ENCODE data around the gene POLR3F. TPM values are rescaled to one million over a fixed set of nuclear protein-coding genes. Genes with fewer than 3 reads are reported as not detected.

Gene POLR3F, protein sequence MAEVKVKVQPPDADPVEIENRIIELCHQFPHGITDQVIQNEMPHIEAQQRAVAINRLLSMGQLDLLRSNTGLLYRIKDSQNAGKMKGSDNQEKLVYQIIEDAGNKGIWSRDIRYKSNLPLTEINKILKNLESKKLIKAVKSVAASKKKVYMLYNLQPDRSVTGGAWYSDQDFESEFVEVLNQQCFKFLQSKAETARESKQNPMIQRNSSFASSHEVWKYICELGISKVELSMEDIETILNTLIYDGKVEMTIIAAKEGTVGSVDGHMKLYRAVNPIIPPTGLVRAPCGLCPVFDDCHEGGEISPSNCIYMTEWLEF
- 1 to 10 TPM; 2.6 to 4.9 TPM for total RNA-seq

DNA sequence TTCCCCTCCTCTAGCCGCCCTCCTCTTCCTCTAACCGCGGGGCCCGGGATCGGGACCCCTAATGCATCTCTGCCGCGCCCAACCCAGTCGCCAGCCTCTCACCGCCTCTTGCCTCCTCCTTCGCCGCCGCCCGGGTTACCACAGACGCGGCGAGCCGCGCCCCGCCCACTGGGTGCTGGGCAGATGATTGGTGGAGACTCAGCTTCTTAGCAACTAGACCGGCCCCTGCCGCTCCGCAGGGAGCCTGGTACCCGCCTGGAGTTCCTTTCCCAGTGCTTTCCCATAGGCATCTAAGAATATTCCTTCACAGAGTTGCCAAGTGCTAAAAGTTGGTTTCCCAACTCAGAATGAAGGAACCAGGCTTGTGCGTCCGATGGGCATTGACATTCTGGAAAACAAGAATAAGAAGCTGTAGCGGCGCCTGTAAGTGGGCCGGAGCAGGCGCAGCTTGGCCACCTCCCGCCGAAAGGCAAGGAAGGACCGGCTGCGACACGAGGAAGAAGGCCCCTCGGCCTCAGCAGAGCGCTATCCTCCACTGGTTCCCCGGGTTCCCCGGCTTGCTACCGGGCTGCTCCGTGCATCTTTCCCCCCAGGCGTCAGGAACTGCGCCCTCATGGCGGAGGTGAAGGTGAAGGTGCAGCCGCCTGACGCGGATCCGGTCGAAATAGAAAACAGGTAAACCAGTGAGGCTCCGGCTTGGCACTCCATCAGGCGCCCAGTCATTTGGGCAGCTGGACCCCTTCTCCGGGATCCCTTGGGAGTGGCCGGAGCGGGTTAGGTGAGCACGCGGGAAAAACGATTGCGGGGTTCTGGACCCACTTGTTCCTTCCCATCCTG is at the start of gene POLR3F, which contains the start of gene DZANK1:
Gene POLR3F, plus strand, starts transcription at position 497 of the 837 bp plus-strand sequence. Its CDS starts 117 bp downstream, at position 614.
Gene DZANK1, minus strand, starts transcription at position 137 of the 837 bp plus-strand sequence. CDS start 1,672 bp downstream, outside the sequence.
- Histone ChIP-seq H3K4me1 (peaks cover 17% of the 10 kb centered on the region), H3K27me3 (no peaks in the 10 kb centered on the region), H3K9me3 (no peaks in the 10 kb centered on the region), H3K27ac (peak within 1 kb of the TSS; percentile 81 to 95 (median 90)), H3K4me3 (peak within 1 kb of the TSS; percentile 51 to 91), H3K36me3 (replicated peaks in 1 of 2; ENCODE audit: insufficient read depth in 1 of 2, low read depth in 2 of 2) (no peaks in the 10 kb centered on the region)
- TF ChIP-seq POLR2A (IDR thresholded peaks at IDR 0.05), result peak; percentile 8 to 76 (median 65)
- TF ChIP-seq, protein P1, sequence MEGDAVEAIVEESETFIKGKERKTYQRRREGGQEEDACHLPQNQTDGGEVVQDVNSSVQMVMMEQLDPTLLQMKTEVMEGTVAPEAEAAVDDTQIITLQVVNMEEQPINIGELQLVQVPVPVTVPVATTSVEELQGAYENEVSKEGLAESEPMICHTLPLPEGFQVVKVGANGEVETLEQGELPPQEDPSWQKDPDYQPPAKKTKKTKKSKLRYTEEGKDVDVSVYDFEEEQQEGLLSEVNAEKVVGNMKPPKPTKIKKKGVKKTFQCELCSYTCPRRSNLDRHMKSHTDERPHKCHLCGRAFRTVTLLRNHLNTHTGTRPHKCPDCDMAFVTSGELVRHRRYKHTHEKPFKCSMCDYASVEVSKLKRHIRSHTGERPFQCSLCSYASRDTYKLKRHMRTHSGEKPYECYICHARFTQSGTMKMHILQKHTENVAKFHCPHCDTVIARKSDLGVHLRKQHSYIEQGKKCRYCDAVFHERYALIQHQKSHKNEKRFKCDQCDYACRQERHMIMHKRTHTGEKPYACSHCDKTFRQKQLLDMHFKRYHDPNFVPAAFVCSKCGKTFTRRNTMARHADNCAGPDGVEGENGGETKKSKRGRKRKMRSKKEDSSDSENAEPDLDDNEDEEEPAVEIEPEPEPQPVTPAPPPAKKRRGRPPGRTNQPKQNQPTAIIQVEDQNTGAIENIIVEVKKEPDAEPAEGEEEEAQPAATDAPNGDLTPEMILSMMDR (IDR thresholded peaks at IDR 0.05), result no peak
- DNase-seq (peak; percentile 93 to 97 (median 96)), ATAC-seq (peak; percentile 100)
- 0 to 1% methylated on average over 26 to 57 of the region's 57 CpGs for WGBS, 2 donors
- intact Hi-C loops (cut with DNase I), result no loop called here

DNA sequence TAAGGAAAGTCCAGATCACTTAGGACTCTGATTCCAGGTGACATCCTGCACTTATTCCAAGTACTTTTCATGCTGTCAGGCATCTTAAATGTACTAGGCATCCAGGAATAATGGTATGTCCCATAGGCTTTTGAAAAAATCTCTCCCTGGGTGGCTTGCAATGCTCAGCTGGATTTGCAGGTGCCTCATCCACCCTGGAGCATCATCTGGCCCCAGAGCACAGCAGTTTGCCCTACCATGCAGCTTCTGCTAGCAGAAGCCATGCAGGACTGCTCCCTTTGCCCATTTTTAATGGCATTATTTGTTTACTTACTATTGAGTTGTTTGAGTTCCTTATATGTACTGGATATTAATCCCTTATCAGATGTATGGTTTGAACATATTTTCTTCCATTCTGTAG is 45.6 kb upstream of the POLR3F start:
- Histone ChIP-seq H3K27ac (no peak overlapping the region), H3K36me3 (replicated peaks in 1 of 2; ENCODE audit: insufficient read depth in 1 of 2, low read depth in 2 of 2) (no peaks in the 10 kb centered on the region), H3K4me1 (no peaks in the 10 kb centered on the region), H3K4me3 (no peak overlapping the region), H3K27me3 (no peaks in the 10 kb centered on the region), H3K9me3 (no peaks in the 10 kb centered on the region)
- intact Hi-C loops (cut with DNase I), result no loop called here
- ATAC-seq (no peak), DNase-seq (no peak)
- TF ChIP-seq POLR2A (IDR thresholded peaks at IDR 0.05), result no peak
- TF ChIP-seq, protein P1 (IDR thresholded peaks at IDR 0.05), result no peak

DNA sequence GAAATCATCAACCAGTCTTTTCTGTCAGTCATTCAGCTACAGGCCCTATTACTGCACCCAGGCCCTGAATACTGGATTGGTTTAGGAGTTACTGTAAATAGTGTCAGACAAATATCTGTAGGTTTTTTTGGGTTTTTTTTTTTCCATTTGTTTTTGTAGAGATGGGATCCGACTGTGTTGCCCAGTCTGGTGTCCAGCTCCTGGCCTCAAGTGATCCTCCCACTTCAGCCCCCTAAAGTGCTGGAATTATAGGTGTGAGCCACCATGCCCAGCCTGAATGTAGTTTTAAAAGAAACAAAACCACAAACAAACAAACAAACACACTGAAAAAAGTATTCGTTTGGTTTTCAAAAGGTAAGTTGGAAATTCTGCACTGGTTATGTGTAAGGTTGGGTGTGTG is 40.0 kb upstream of the POLR3F start:
- no peaks in the 10 kb centered on the region for H3K36me3 ChIP-seq (replicated peaks in 1 of 2; ENCODE audit: insufficient read depth in 1 of 2, low read depth in 2 of 2)
- no peak for TF ChIP-seq POLR2A (IDR thresholded peaks at IDR 0.05)
- TF ChIP-seq, protein P1 (IDR thresholded peaks at IDR 0.05), result no peak

DNA sequence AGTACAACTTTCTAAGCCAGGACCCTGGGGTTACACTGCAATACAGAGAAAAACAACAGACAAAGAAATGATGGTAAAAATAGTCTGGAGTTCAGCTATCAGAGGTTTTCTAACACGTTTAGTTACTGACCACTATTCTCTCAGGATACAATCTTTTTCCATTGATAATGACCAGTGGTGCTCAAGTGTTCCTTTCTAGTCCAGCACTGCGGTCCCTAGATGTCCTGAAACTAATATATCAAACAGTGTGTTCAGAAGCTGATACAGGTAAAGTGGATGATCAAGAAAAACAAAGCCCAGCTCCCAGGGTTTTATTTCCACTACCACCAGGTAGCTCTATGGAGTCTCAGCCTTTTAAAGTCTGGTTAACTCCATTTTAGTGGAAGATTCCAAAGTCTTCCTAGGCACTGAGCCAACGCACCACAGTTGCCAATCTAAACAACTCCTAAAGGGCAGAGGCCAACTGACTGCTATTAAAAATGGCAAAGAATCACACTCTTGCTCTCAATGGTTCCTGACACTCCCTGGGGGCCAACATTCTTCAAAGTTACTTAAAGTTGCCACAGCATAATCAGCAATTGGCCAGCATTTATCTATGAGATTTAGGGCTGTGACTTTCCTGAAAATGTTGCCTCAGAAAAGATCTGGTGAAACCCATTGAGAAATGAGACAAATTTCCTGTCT is 38.6 kb upstream of the POLR3F start:
- WGBS, 2 donors, result 50 to 51% methylated on average over 3 of the region's 3 CpGs
- Histone ChIP-seq H3K27ac (no peak overlapping the region), H3K9me3 (no peaks in the 10 kb centered on the region), H3K36me3 (replicated peaks in 1 of 2; ENCODE audit: insufficient read depth in 1 of 2, low read depth in 2 of 2) (no peaks in the 10 kb centered on the region), H3K27me3 (no peaks in the 10 kb centered on the region), H3K4me3 (no peak overlapping the region), H3K4me1 (peaks cover 6% of the 10 kb centered on the region)
- intact Hi-C loops (cut with DNase I), result no loop called here
- no peak for ATAC-seq
- TF ChIP-seq POLR2A (IDR thresholded peaks at IDR 0.05), result no peak
- TF ChIP-seq, protein P1 (IDR thresholded peaks at IDR 0.05), result no peak
- peak; percentile 40 to 64 (median 52) for DNase-seq

More for the DNA sequence above, 40.0 kb upstream of the POLR3F start:
- ATAC-seq (no peak), DNase-seq (no peak)
- Histone ChIP-seq H3K27me3 (no peaks in the 10 kb centered on the region), H3K27ac (no peak overlapping the region), H3K4me1 (peaks cover 6% of the 10 kb centered on the region), H3K9me3 (no peaks in the 10 kb centered on the region), H3K4me3 (no peak overlapping the region)
- intact Hi-C loops (cut with DNase I), result no loop called here
- WGBS, 2 donors, result 85 to 91% methylated on average over 2 of the region's 2 CpGs

Measured in body of pancreas (tissue), 4 donors.